CD4-positive, alpha-beta T cell treated with Interleukin-15 for 4 hours (primary cell): ENCODE results near the gene TSHB.

Experiments used
- DNase-seq: peaks from one replicate; pipeline ENCODE4 v3.0.0-alpha.2; 2020; ENCODE audit warnings: low spot score

The TSHB gene

GRCh38 chr1:115060501-115060900, 30.9 kb downstream of the TSHB start:
- no peak for DNase-seq

DNA sequence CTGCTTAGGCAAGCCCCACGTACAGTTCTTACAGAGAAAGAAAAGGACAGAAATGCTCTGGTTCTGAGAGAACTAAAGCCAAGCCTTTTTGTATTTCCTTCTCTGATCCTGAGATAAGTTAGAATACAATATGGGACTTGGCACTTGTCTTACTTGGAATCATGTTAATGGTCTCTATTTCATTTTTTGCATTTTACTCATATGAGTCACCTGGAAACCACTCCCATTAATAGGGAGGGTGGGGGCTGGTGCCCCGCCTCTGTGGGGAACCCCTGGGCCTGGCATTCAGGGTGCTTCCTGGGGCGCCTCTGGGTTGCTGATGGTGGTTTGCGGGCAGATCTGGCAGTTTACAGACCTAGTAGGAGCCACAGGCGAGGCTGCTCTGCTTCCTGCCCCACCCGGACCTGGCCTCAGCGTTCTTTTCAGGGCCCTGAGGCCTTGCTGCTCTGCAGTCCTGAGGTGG, 32.9 kb downstream of the TSHB start:
- DNase-seq, result peak; percentile 97

DNA sequence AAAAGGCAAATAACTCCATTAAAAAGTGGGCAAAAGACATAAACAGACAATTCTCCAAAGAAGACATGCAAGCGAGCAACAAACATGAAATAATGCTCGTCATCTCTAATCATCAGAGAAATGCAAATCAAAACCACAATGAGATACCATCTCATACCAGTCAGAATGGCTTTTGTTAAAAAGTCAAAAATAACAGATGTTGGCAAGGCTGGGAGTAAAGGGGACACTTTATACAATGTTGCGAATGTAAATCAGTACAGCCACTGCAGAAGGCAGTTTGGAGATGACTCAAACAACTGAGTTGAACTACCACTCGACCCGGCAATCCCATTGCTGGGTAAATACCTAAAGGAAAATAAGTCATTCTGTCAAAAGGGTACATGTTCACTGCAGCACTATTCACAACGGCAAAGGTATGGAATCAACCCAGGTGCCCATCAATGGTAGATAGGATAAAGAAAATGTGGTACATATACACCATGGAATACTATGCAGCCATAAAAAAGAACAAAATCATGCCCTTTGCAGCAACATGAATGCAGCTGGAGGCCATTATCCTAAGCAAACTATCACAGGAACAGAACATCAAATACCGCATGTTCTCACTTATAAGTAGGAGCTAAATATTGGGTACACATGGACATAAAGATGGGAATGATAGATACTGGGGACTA, 33.7 kb downstream of the TSHB start:
- DNase-seq, result peak; percentile 80

- DNase-seq, result no peak
These were observed 34.8 kb downstream of the TSHB start for GRCh38 chr1:115064461-115064860.

DNA sequence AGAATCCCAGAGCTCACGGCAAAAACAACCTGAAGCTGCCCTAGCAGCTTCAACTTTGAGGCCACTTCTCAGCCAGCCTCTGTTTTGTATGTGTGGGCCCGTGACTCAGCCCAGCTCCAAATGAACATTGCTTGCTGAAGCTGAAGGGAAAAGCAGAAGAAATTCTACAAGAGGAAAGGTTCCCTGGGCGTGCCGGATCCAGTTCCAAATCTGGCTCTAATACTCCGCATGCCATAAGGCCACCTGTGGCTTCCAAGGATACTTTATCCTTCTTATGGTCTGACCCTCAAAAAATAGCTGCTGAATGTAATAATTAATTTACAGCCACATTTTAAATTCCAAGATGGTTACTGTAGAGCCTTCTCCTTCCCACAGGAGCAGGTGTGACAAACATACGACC, 35.4 kb downstream of the TSHB start:
- no peak for DNase-seq

- no peak for DNase-seq
These were observed 37.7 kb downstream of the TSHB start for GRCh38 chr1:115067161-115067859.

DNA sequence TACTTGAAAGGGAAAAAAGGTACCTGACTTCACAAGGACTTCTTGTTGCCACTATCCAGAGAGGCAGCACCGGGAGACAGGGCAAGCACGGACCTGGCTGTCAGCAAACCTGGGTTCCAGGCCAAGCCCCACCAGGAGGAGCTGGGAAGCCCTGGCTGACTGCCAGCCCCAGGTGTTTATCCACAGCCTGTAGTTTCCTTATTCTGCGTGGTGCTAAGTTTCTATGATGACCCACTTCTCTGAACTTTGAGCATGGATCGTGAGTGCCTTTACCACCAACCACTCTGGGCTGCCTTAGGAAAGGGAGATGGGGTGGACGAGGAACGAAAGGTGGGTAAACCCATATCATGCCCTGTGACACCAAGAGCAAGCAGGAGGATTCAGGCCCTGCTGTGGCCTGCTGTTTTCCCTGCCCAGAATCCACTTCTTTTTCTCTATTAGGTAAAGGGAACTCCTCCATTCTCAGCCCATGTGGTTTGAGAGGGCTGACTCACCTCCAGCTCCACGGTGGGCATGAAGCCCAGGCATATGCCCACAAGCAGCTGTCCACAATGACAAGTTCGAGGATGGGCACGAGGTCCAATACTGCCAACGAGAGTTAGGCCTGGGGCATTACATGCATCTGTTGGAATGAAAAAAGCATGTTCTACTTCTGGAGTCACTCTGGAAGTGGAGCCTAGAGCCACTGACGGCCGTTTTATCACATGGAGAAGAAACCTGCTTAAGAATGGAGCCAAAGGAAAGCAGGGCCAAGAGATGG, 39.4 kb downstream of the TSHB start:
- DNase-seq, result no peak

GRCh38 chr1:115069659-115070308, 40.2 kb downstream of the TSHB start:
- DNase-seq, result no peak

- DNase-seq, result no peak
These were observed 41.5 kb downstream of the TSHB start for GRCh38 chr1:115071012-115071664.

- DNase-seq, result no peak
These were observed 43.9 kb downstream of the TSHB start for GRCh38 chr1:115073298-115074087.

GRCh38 chr1:115074839-115075534, 45.4 kb downstream of the TSHB start:
- no peak for DNase-seq

GRCh38 chr1:115076384-115076915, 46.8 kb downstream of the TSHB start:
- DNase-seq, result no peak

DNA sequence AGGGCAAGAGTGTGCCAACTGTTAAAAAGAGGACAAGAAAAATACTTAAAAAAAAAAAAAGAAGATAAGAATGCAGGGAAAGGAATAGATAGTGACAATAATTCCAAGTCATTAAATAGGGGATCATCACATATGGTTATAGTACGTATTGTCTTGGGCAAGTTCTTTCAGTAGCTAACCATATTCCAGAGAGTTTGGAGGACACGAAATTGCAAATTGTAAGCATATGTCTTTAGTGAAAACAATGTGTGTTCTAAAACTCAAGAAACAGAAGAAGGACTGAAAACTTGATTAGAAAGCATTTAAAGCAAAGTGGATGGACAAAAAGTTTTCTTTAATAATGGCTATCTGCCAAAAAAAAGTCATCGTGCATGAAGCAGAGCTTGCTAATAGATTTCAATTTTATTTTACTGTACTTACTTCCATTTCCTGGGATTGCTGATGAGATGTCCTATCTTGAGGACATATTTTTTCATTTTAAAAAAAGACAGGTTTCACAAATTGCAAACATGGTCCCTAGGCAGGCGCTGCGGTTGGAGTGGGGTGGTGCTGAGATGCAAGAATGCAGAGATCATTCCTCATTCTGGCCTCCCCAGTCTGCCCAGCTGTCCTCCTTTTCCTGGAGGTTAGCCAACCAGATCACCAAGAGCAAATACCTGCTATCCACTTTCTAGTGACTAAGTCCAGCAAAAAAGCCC, 47.8 kb downstream of the TSHB start:
- DNase-seq, result no peak

GRCh38 chr1:115077984-115078330, 48.3 kb downstream of the TSHB start:
- DNase-seq, result no peak

- no peak for DNase-seq
These were observed 49.1 kb downstream of the TSHB start for GRCh38 chr1:115078708-115079107.

DNA sequence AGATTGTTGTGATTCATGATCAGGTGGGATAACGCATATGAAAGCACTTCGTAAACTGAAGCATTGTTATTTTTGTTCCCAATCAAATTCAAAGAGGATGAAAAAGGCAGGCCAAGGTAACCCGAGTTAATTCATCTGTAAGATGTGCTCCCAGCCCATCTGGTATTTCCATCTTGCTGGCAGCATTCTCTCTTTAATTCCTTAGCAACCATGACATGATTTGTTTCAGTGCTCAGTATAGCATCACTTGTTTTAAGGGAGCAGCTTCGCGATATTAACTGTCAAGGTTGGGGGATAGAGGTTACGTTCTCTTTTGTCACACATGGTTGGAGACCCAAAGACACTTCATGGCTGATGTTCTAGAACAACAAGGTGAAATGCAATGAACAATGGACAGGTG, 53.3 kb downstream of the TSHB start:
- no peak for DNase-seq
